GM21619 (cell line): ENCODE results near the gene TBXAS1.

Experiments
- ATAC-seq: cut with Tn5 transposase; IDR thresholded peaks from one replicate; pipeline ENCODE4 v1.9.1; 2021; ENCODE audit not compliant: unreplicated experiment

The TBXAS1 gene

GRCh38 chr7:139974179-139974811 is 145.2 kb downstream of the TBXAS1 start:
- no peak for ATAC-seq

- ATAC-seq = no peak
Measured at GRCh38 chr7:139976055-139976837, 147.2 kb downstream of the TBXAS1 start.

DNA sequence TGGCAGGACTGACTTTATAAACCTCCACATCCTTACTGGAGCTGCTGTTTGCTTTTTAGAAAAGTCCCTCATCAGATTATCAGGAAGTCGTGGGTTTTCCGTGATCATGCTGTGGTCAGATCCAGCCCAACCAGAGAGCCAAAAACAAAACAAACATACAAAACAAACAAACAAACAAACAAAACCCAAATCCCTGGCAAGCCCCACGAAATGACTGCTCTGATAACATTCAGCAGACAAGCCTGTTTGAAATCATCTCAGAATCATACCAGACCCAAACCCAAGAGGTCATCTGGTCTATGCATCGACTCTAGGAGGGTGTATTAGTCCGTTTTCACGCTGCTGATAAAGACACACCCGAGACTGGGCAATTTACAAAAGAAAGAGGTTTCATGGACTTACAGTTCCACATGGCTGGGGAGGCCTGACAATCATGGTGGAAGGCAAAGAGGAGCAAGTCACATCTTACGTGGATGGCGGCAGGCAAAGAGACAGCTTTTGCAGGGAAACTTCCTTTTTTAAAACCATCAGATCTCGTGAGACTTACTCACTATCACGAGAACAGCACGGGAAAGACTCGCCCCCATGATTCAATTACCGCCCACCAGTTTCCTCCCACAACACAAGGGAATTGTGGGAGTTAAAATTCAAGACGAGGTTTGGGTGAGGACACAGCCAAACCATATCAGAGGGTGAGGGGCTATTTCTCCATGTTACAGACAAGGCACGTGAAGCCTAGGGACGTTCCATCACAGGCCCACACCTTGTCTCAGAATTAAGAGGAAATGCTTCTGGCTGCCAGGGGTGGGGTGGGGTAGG is 148.0 kb downstream of the TBXAS1 start:
- ATAC-seq = no peak

GRCh38 chr7:139981511-139981895 is 152.4 kb downstream of the TBXAS1 start:
- no peak for ATAC-seq

DNA sequence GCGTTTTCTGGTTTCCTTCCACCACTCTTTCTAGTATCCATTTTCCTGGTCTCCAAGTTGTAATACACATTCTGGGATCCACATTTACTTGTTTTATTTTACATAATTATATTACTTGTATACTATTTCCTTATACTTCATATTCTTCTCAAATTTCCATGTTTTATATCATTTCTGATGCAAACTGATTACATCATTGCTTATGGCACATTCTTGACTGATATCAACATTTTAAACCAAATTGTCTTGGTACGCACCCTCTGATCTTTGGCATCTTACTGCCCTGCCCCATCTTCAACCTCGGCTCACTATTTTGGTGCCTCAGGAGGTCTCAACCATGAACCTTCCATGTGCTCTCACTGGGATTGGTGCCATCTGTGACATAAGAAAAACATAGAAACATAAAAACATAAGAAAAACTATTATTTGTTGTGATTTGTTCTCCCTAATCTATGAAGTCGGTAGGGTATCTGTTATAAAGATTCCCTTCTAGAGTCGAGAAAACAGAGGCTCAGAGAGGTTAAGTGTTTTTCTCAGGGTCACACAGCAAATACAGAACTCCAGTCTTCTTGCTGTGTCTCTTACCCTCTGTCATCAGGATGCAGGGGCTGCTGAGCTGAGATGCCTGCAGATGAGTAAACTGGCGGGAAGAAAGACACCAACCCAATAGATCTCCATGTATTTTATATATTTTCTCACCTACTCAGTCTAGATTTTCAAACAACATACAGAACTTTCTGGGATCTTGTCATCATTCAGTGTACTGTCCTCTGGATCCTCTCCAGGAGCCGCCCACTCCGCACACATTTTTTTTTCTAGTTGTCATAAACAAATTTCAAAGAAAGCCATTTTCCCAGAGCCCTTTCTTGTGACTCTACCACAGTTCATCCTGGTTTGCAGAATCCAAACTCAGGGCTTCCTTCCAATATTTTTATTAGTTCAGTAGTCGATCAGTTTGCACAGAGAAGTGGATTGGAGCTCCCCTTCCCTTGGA is 154.2 kb downstream of the TBXAS1 start:
- ATAC-seq = no peak

GRCh38 chr7:139984642-139985539 is 155.8 kb downstream of the TBXAS1 start:
- no peak for ATAC-seq

- ATAC-seq = no peak
Measured at GRCh38 chr7:139985811-139986210, 156.7 kb downstream of the TBXAS1 start.

- ATAC-seq = no peak
Measured at GRCh38 chr7:139987691-139988516, 158.8 kb downstream of the TBXAS1 start.

- no peak for ATAC-seq
Measured at GRCh38 chr7:139989366-139990141, 160.5 kb downstream of the TBXAS1 start.

DNA sequence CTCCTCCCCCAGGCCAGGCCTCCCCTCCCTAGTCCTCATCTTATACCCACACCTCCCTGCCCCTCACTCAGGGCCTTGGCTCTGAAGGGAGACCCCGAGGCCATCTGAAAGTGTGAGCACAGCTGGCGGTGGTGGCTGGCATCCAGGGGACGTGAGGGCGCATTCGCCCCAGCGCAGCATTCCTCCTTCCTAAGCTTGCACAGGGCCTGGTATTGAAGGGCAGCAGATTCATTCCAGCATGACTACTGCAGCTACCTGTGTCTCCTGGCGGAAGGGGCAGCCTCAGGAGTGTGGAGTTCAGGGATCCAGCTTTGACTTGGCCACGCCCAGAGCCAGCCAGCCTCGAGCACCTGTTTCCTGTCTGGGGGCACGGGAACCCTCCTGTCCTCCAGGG is 161.1 kb downstream of the TBXAS1 start:
- ATAC-seq = no peak

DNA sequence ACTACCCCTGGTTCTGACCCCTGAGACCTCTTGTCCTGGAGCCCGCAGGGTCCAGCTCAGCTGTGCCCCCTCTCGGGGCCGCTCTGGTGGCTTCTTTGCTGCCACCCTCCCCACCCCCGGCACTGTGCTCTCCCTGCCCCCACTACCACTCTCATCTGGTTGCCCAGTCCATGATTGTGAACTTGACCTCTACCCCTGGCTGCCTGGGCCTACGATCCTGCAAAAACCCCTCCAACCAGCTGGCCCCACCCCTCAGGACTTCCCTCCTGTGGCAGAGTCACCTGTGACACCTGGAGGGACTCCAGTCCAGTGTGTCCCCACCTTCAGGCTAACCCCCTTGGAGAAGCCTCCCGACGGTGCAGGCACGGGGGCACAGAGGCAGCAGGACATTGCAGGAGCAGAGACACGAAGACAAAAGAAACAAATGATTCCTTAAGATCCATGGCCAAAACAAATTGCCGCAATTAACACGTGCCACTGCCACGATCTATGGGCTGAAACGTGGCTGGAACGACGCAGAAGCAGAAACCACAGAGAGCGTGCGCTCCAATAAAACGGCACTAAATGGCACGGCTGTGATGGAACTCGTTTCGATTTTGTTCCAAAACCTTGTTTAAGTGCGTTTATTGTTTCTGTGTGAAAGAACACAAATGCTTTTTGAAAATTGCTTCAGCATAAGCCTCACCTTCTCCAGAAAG is 161.7 kb downstream of the TBXAS1 start:
- no peak for ATAC-seq

- no peak for ATAC-seq
Measured at GRCh38 chr7:139991269-139991666, 162.2 kb downstream of the TBXAS1 start.

- no peak for ATAC-seq
Measured at GRCh38 chr7:139991911-139992310, 162.8 kb downstream of the TBXAS1 start.

- ATAC-seq = no peak
Measured at GRCh38 chr7:139992353-139993044, 163.4 kb downstream of the TBXAS1 start.

DNA sequence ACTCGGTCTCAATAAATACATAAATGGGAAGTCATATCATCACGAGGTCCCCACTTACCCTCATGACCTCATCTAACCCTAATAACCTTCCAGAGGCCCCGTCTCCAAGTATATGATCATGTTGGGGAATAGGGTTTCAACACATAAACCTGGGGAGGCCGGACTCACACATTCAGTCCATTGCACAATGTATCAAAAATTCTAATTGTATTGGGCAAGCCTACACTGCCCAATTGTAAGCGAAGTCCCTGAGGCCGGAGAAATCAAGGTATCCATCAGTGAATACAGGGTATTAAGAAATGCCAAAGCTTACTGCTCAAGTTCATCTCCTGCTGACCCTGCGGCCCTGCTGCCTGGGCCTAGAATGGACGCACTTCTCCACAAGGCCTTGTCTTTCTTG is 164.1 kb downstream of the TBXAS1 start:
- no peak for ATAC-seq

DNA sequence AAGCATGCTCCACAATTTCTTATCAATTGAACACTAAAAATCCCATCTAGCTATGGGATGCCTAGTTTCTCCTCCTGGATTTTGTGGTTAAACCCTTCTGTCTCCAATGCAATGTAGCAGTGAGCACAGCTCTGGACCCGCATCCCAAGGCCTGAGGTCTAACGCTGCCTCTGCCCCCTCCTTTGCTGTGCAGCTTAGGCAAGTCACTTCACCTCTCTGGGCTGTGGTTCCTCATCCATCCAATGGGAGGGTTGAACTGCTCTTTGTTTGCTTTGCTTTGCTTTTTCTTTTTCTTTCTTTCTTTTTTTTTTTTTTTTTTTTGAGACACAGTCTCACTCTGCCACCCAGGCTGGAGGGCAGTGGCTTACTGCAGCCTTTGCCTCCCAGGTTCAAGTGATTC is 164.5 kb downstream of the TBXAS1 start:
- ATAC-seq = no peak

DNA sequence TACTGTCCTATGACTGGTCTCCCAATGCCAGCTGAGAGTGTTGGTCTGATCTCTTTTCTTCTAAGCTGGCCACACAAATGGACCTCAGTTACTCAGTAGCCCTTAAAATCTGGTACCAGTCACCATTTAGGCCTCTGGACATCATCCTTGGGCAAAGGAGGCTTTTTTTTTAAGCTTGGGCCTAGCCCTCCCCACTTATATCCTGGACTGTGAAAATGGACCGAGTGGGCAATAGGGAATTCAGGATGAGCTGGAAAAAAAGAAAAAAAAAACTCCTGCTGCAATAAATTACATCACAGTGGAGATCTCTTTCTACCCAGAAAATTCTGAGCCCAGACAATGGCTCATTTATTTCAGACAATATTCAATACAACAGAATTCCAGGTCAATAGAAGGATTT is 165.3 kb downstream of the TBXAS1 start:
- ATAC-seq = no peak
